ENCODE measurements around the gene ZNF678.
"Not testable (repeated sequence)": the region's sequence is repeated elsewhere in the genome, so short reads cannot be mapped to it uniquely, and the experiment has no call there.

The ZNF678 gene

GRCh38 chr1:227603327-227603726, 40.0 kb downstream of the ZNF678 start:
- no peak for DNase-seq (ENCODE audit: low read depth in 2 of 2)

DNA sequence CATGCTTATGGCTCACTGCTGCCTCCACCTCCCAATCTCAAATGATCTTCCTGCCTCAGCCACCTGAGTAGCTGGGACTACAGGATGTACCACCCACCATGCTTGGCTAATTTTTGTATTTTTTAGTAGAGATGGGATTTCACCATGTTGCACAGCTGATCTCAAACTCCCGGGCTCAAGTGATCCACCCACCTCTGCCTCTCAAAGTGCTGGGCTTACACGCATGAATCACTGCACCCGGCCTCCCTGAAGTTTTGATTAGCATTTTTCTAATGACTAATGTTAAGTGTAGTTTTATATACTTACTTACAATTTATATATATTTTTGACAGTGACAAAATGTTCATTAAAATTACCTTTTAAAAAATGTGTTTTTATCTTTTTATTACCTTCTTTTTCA, 41.1 kb downstream of the ZNF678 start:
- no peak for DNase-seq (ENCODE audit: low read depth in 2 of 2)

DNA sequence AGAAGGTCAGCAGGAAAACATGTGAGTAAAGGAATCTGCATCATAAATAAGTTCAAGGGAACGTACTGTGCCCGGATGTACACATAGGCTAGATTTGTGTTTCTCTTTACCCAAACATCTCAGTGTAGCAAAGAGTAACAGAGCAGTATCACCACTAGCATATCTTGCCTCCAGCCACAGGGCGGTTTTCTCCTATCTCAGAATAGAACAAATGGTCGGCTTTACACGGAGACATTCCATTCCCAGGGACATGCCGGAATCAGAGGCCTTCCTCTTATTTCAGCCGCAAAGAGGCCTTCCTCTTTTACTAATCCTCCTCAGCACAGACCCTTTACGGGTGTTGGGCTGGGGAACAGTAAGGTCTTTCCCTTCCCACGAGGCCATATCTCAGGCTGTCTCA, 42.9 kb downstream of the ZNF678 start:
- DNase-seq (ENCODE audit: low read depth in 2 of 2) = not testable (repeated sequence)

GRCh38 chr1:227607336-227607898, 44.1 kb downstream of the ZNF678 start:
- DNase-seq (ENCODE audit: low read depth in 2 of 2) = no peak

DNA sequence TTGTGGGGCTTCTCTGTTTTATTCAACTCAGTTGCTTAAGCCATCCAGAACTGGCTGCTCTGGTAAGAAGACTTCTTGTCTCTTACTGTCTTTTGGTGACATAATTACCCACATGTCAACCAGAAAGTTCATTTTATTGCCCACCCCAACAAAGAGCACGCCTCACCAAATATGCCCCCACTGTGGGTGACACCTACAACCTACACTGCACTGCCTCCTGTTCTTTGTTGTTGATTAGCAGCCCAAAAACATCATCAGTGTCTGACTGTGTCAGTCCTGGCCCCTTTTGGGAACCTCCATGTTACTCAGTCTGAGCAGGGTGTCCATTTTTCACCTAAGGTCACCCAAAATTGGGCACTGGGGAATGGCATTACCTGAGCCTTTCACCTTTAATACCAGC, 49.3 kb downstream of the ZNF678 start:
- no peak for DNase-seq (ENCODE audit: low read depth in 2 of 2)

DNA sequence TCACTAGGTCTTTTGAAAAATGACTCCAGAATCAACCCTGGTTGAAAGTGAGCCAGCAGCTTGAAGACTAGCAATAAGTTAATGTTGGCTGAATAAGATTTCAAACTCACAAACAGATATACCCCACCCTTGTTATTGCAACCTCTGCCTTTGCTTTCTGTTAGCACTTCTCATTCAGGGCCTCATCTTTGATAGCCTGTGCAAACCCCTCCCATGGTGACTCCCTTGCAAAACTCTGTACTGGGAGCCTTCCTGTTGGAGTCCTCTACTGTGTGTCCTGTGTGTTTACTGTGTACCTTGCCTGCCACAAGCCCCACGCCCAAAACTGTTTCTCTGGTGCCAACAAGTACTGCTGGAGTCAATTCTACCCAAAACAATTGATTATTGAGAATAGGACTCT, 50.2 kb downstream of the ZNF678 start:
- DNase-seq (ENCODE audit: low read depth in 2 of 2) = no peak

DNA sequence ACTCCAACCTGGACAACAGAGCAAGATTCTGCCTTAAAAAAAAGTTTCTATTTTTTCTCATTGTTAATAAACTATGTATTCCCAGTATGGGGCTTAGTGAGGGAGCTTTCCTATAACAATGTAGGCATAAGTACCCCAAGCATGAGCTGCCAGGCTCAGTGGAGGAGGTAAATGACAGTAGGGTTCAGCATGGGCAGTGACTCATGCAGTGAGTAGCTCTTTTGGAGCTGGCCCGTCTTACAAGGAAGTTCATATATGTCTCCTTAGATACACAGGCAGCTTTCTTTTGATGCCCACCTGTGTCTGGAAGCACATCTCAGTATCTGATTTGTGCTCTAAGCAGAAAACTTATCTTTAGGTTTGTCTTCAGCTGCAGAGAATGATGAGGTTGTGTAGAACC, 57.9 kb downstream of the ZNF678 start:
- no peak for DNase-seq (ENCODE audit: low read depth in 2 of 2)

DNA sequence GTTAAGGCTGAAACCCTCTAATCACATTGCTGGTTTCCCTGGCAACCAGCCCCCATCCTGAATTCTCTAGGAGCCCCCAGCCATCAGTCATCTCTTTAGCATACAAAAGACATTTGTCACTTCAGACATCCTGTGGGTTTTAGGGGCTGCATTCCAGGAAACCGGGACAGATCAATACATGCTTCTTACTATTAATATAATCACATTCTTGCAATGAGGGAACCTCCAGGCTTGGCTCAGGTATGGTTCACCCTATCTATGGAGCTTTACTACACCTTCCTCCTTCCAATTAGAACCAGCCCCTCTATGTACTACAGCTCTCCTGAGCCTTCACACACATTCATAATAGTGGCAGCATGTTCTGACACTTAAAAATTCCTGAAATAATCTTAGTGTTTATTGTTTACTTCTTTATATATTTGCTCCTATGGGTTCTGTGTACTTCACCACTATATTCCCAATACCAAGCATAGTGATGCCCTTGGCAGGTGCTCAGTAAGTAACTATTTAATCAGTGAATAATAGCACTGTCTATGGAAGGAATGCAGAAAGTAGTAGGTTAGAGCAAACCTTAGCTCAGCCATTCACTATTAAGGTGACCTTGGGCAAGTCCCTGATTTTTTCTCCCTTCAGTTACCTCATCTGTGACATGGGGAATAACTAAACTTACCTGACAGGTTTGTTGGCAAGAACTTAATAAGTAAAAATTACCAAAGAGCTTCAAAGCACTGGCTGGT, 59.6 kb downstream of the ZNF678 start:
- no peak for DNase-seq (ENCODE audit: low read depth in 2 of 2)

GRCh38 chr1:227632325-227632724, 69.0 kb downstream of the ZNF678 start:
- no peak for DNase-seq (ENCODE audit: low read depth in 2 of 2)

- no peak for DNase-seq (ENCODE audit: low read depth in 2 of 2)
Observed at GRCh38 chr1:227635596-227635995, 72.2 kb downstream of the ZNF678 start.

DNA sequence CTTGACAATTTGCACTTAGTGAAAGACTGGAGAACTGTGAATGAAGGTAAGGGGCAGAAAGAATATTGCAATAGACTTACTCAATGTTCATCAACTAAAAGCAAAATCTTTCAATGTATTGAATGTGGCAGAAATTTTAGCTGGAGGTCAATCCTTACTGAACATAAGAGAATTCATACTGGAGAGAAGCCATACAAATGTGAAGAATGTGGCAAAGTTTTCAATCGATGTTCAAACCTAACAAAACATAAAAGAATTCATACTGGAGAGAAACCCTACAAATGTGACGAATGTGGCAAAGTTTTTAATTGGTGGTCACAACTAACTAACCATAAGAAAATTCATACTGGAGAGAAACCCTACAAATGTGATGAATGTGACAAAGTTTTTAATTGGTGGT, 91.1 kb downstream of the ZNF678 start:
- no peak for DNase-seq (ENCODE audit: low read depth in 2 of 2)

GRCh38 chr1:227654858-227655752, 91.7 kb downstream of the ZNF678 start:
- no peak for DNase-seq (ENCODE audit: low read depth in 2 of 2)

- no peak for DNase-seq (ENCODE audit: low read depth in 2 of 2)
Observed at GRCh38 chr1:227661495-227661894, 98.1 kb downstream of the ZNF678 start.

GRCh38 chr1:227662933-227663332, 99.6 kb downstream of the ZNF678 start:
- no peak for DNase-seq (ENCODE audit: low read depth in 2 of 2)

GRCh38 chr1:227666286-227666685, 102.9 kb downstream of the ZNF678 start:
- DNase-seq (ENCODE audit: low read depth in 2 of 2) = no peak

GRCh38 chr1:227673441-227673840, 110.1 kb downstream of the ZNF678 start:
- no peak for DNase-seq (ENCODE audit: low read depth in 2 of 2)

GRCh38 chr1:227685807-227686206, 122.5 kb downstream of the ZNF678 start:
- DNase-seq (ENCODE audit: low read depth in 2 of 2) = no peak

- DNase-seq (ENCODE audit: low read depth in 2 of 2) = no peak
Observed at GRCh38 chr1:227697321-227697864, 134.0 kb downstream of the ZNF678 start.

GRCh38 chr1:227701631-227702030, 138.3 kb downstream of the ZNF678 start:
- DNase-seq (ENCODE audit: low read depth in 2 of 2) = not testable (repeated sequence)

GRCh38 chr1:227707846-227708245, 144.5 kb downstream of the ZNF678 start:
- no peak for DNase-seq (ENCODE audit: low read depth in 2 of 2)

- no peak for DNase-seq (ENCODE audit: low read depth in 2 of 2)
Observed at GRCh38 chr1:227709451-227709850, 146.1 kb downstream of the ZNF678 start.

DNA sequence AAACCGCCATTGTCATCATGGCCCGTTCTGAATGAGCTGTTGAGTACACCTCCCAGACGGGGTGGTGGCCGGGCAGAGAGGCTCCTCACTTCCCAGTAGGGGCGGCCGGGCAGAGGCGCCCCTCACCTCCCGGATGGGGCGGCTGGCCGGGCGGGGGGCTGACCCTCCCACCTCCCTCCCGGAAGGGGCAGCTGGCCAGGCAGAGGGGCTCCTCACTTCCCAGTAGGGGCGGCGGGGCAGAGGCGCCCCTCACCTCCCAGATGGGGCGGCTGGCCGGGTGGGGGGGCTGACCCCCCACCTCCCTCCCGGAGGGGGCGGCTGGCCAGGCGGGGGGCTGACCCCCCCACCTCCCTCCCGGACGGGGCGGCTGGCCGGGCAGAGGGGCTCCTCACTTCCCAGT, 147.1 kb downstream of the ZNF678 start:
- DNase-seq (ENCODE audit: low read depth in 2 of 2) = not testable (repeated sequence)

All from stimulated activated CD8-positive, alpha-beta memory T cell treated with anti-CD3 and anti-CD28 coated beads, Interleukin-7, amount 100 ng/mL, for 1 hour (primary cell).